ENCODE data around the gene PLPPR3.
"Not testable (repeated sequence)": the region's sequence is repeated elsewhere in the genome, so short reads cannot be mapped to it uniquely, and the experiment has no call there.

Gene PLPPR3

GRCh38 chr19:853614-854220 is 32.0 kb upstream of the PLPPR3 start:
- not testable (repeated sequence) for DNase-seq (ENCODE audit: low spot score)

GRCh38 chr19:853014-853585 is 31.3 kb upstream of the PLPPR3 start:
- DNase-seq (ENCODE audit: low spot score) = no peak

- DNase-seq (ENCODE audit: low spot score) = no peak
These were observed 30.6 kb upstream of the PLPPR3 start, which contains the start of gene ELANE for GRCh38 chr19:852136-853013. TSS of gene ELANE (plus strand) at chr19:852303. CDS start at chr19:852329, 26 bp downstream.

- no peak for DNase-seq (ENCODE audit: low spot score)
These were observed 29.2 kb upstream of the PLPPR3 start for GRCh38 chr19:850979-851335.

GRCh38 chr19:850221-850978 is 28.6 kb upstream of the PLPPR3 start:
- no peak for DNase-seq (ENCODE audit: low spot score)

GRCh38 chr19:849195-849594 is 27.4 kb upstream of the PLPPR3 start:
- DNase-seq (ENCODE audit: low spot score) = not testable (repeated sequence)

- DNase-seq (ENCODE audit: low spot score) = no peak
These were observed 26.7 kb upstream of the PLPPR3 start for GRCh38 chr19:848386-848921.

- no peak for DNase-seq (ENCODE audit: low spot score)
These were observed 24.2 kb upstream of the PLPPR3 start for GRCh38 chr19:845707-846521.

- DNase-seq (ENCODE audit: low spot score) = no peak
These were observed 22.8 kb upstream of the PLPPR3 start for GRCh38 chr19:844546-844971.

- DNase-seq (ENCODE audit: low spot score) = no peak
These were observed 22.2 kb upstream of the PLPPR3 start for GRCh38 chr19:843836-844545.

- no peak for DNase-seq (ENCODE audit: low spot score)
These were observed 21.6 kb upstream of the PLPPR3 start for GRCh38 chr19:843180-843835.

- DNase-seq (ENCODE audit: low spot score) = not testable (repeated sequence)
These were observed 21.0 kb upstream of the PLPPR3 start for GRCh38 chr19:842802-843179.

- DNase-seq (ENCODE audit: low spot score) = no peak
These were observed 18.9 kb upstream of the PLPPR3 start, which contains the start of gene PRTN3 for GRCh38 chr19:840519-841206. TSS of gene PRTN3 (plus strand) at chr19:840999. CDS start at chr19:841009, 10 bp downstream.

- no peak for DNase-seq (ENCODE audit: low spot score)
These were observed 13.6 kb upstream of the PLPPR3 start for GRCh38 chr19:835210-835810.

- DNase-seq (ENCODE audit: low spot score) = no peak
These were observed 12.5 kb upstream of the PLPPR3 start for GRCh38 chr19:834216-834615.

- DNase-seq (ENCODE audit: low spot score) = no peak
These were observed 9.9 kb upstream of the PLPPR3 start for GRCh38 chr19:831407-832369.

- DNase-seq (ENCODE audit: low spot score) = no peak
These were observed 7.5 kb upstream of the PLPPR3 start for GRCh38 chr19:829129-829758.

Data from CD4-positive, alpha-beta T cell treated with Interleukin-15 for 4 hours (primary cell).